Measurements from ENCODE around the gene KCNQ1.

The KCNQ1 gene

DNA sequence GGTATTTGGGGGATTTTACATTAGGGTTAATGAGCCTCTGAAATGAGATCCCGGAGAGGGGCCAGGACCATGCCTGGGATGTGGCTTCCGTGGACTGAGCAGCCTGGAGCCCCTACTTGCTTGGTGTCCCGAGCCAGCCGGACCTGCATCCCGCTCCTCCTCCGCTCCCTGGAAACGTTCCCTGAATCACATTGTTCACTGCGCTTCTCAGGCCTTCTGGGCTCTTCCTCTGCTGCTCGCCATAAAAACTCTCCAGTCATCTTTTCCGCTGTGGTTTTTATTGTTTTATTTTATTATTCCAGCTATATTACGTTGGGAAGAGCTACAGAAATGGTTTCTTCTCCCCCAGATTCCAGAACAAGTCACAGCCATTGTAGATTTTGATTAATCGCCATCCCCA lies 268.3 kb downstream of the KCNQ1 start:
- Histone ChIP-seq H3K4me3 (ENCODE audit: insufficient read depth, low read length, poor library complexity, severe bottlenecking) (no peak overlapping the region), H3K79me2 (ENCODE audit: insufficient read depth, low read length) (no peaks in the 10 kb centered on the region), H3K36me3 (ENCODE audit: low read length) (no peaks in the 10 kb centered on the region), H3K27me3 (ENCODE audit: low read length) (no peaks in the 10 kb centered on the region), H3K9ac (ENCODE audit: low read length) (no peak overlapping the region), H3K9me3 (ENCODE audit: insufficient read depth, low read length) (no peaks in the 10 kb centered on the region), H2AFZ (ENCODE audit: low read depth, low read length, severe bottlenecking) (no peak overlapping the region), H3K4me2 (ENCODE audit: low read depth, low read length, poor library complexity, severe bottlenecking) (no peak overlapping the region), H3K9me2 (replicated peaks; ENCODE audit: insufficient read depth, low read length) (no peaks in the 10 kb centered on the region), H4K20me1 (ENCODE audit: low read depth, low read length) (no peaks in the 10 kb centered on the region), H3F3A (ENCODE audit: insufficient read depth) (no peaks in the 10 kb centered on the region), H3K27ac (ENCODE audit: low read depth, low read length) (no peak overlapping the region)
- no peak for TF ChIP-seq EZH2phosphoT487 (conservative IDR thresholded peaks at IDR 0.05; ENCODE audit: low read length)
- TF ChIP-seq CTCF (IDR thresholded peaks at IDR 0.05; ENCODE audit: insufficient read depth, low read length, poor library complexity, severe bottlenecking), result no peak

DNA sequence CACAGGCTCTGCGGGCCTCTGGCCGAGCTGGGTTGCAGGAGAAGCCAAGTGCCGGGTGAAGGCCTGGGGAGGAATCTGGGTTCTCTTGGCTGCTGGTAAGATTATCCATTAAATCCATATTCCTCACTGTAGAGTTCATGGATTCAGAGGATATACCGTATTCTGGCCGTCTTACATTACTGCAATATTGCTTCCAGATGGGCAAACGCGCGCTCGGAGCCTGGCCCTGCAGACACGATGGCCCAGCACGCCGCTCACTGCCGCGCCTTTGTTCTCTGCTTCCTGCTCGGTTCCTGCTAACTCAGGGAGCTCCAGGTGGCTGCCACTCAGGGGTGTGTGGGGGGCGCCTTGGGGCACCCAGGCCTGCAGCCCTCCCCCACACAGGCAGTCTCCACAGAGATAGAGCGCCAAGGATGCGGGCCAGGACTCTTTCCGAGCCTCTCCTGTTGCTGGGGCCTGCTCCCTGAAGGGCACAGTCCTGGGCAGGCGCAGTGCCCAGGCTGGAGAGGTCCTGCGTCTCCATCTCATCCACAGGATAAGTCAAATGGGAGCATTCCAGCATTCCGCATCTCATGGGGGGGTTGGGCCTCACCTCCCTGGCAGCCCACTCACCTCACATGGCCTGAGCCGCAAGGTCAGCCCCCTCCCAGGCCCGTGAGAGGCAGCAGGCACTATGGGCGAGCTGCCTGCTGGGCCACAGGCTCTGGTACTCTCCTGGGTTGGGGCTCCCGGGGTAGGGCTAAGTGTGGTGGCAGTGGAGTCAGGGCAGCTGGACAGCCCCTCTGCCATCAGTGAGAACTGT lies 269.1 kb downstream of the KCNQ1 start:
- no peak overlapping the region for H3K9ac ChIP-seq (ENCODE audit: low read length)
- H3K27me3 ChIP-seq (ENCODE audit: low read length), result no peaks in the 10 kb centered on the region
- no peak overlapping the region for H3K4me3 ChIP-seq (ENCODE audit: insufficient read depth, low read length, poor library complexity, severe bottlenecking)
- no peak overlapping the region for H2AFZ ChIP-seq (ENCODE audit: low read depth, low read length, severe bottlenecking)
- H3K9me3 ChIP-seq (ENCODE audit: insufficient read depth, low read length), result no peaks in the 10 kb centered on the region
- H3K9me2 ChIP-seq (replicated peaks; ENCODE audit: insufficient read depth, low read length), result no peaks in the 10 kb centered on the region
- no peak overlapping the region for H3K4me2 ChIP-seq (ENCODE audit: low read depth, low read length, poor library complexity, severe bottlenecking)
- H4K20me1 ChIP-seq (ENCODE audit: low read depth, low read length), result no peaks in the 10 kb centered on the region
- no peaks in the 10 kb centered on the region for H3K79me2 ChIP-seq (ENCODE audit: insufficient read depth, low read length)
- TF ChIP-seq EZH2phosphoT487 (conservative IDR thresholded peaks at IDR 0.05; ENCODE audit: low read length) (no peak), CTCF (IDR thresholded peaks at IDR 0.05; ENCODE audit: insufficient read depth, low read length, poor library complexity, severe bottlenecking) (no peak)
- no peaks in the 10 kb centered on the region for H3F3A ChIP-seq (ENCODE audit: insufficient read depth)
- no peaks in the 10 kb centered on the region for H3K36me3 ChIP-seq (ENCODE audit: low read length)
- no peak overlapping the region for H3K27ac ChIP-seq (ENCODE audit: low read depth, low read length)

DNA sequence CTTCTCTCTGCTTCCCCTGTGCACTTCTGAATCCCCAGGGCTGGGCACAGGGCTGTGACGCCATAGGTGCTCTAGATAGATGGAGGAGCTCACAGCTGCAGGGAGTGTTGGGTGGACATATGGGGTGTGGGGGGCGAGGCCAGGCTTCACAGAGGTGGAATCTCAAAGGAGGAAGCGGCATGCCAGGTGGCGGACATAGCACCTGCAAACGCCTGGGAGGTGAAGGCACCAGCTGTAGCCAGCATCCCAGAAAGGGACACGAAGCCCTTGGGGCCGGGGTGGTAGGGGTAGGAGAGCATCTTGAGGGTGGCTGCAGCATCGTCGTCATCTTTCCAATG lies 269.6 kb downstream of the KCNQ1 start:
- Histone ChIP-seq H3K27me3 (ENCODE audit: low read length) (no peaks in the 10 kb centered on the region), H2AFZ (ENCODE audit: low read depth, low read length, severe bottlenecking) (no peak overlapping the region), H3K4me2 (ENCODE audit: low read depth, low read length, poor library complexity, severe bottlenecking) (no peak overlapping the region), H3K9me3 (ENCODE audit: insufficient read depth, low read length) (no peaks in the 10 kb centered on the region), H4K20me1 (ENCODE audit: low read depth, low read length) (no peaks in the 10 kb centered on the region), H3K4me3 (ENCODE audit: insufficient read depth, low read length, poor library complexity, severe bottlenecking) (no peak overlapping the region), H3F3A (ENCODE audit: insufficient read depth) (no peaks in the 10 kb centered on the region), H3K9ac (ENCODE audit: low read length) (no peak overlapping the region), H3K36me3 (ENCODE audit: low read length) (no peaks in the 10 kb centered on the region), H3K9me2 (replicated peaks; ENCODE audit: insufficient read depth, low read length) (no peaks in the 10 kb centered on the region), H3K27ac (ENCODE audit: low read depth, low read length) (no peak overlapping the region), H3K79me2 (ENCODE audit: insufficient read depth, low read length) (no peaks in the 10 kb centered on the region)
- TF ChIP-seq CTCF (IDR thresholded peaks at IDR 0.05; ENCODE audit: insufficient read depth, low read length, poor library complexity, severe bottlenecking) (no peak), EZH2phosphoT487 (conservative IDR thresholded peaks at IDR 0.05; ENCODE audit: low read length) (no peak)
